ENCODE results near the gene ZFP92. TPM values are rescaled to one million over a fixed set of nuclear protein-coding genes. Genes with fewer than 3 reads are reported as not detected.

Gene ZFP92
- polyA plus RNA-seq, 1 donor (not counting 4 experiments of a cell fraction or from before 2014, with no cell fraction given) = 0.64 TPM

DNA sequence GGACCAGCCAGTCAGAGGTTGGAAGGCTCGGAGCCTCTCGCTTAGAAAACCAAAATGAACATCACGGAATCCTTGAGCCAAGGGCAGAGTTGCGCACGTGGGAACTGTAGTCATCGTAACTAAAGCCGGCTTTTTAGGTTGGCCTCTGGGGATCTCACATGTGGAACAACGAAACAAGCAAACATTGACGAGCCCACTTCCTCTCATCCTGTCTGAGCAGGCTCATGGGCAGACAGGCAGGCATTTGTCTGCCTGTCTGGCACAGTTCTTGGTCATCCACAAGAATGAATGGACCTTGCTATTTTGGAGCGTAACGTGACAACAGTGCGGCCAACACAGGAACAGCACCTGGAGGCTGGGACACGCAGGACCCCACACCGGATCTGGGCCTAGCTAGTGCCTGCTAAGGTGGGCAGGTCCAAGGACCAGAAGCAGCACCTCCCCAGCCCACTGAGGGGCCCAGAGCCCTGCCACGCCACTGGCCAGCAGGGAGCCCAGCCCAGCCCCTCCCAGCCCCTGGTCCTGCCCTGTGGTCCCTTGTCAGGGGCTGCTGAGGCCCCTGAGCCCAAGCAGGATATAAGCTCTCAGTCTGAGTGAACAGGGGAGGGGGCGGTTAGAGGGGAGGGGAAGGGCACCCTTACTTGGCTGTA, 43.8 kb downstream of the ZFP92 start:
- H3K27ac ChIP-seq (ENCODE audit: control insufficient read depth, insufficient read depth, low read length) = no peak overlapping the region
- H4K20me1 ChIP-seq (ENCODE audit: control insufficient read depth, extremely low read depth, insufficient read depth, low read length) = no peaks in the 10 kb centered on the region
- peaks cover 0 to 3% of the 10 kb centered on the region in 2 experiments for H3K36me3 ChIP-seq (ENCODE audit: control insufficient read depth in 2 of 2, extremely low read depth in 1 of 2, insufficient read depth in 2 of 2, low read length in 2 of 2)
- H3K27me3 ChIP-seq (ENCODE audit: control insufficient read depth, extremely low read depth, insufficient read depth, low read length) = no peaks in the 10 kb centered on the region
- no peak overlapping the region for H2AFZ ChIP-seq (ENCODE audit: control insufficient read depth, low read length)
- H3K4me3 ChIP-seq (ENCODE audit: control insufficient read depth in 2 of 3, extremely low read depth in 1 of 3, insufficient read depth in 2 of 3, low read depth in 1 of 3, low read length in 3 of 3) = no peak overlapping the region
- no peak overlapping the region for H3K9ac ChIP-seq (ENCODE audit: control insufficient read depth, extremely low read depth, insufficient read depth, low read length)
- DNase-seq (ENCODE audit: low read depth, low spot score) = no peak
- TF ChIP-seq EZH2 (IDR thresholded peaks at IDR 0.05; ENCODE audit: low read length) = no peak
- TF ChIP-seq, protein P1, sequence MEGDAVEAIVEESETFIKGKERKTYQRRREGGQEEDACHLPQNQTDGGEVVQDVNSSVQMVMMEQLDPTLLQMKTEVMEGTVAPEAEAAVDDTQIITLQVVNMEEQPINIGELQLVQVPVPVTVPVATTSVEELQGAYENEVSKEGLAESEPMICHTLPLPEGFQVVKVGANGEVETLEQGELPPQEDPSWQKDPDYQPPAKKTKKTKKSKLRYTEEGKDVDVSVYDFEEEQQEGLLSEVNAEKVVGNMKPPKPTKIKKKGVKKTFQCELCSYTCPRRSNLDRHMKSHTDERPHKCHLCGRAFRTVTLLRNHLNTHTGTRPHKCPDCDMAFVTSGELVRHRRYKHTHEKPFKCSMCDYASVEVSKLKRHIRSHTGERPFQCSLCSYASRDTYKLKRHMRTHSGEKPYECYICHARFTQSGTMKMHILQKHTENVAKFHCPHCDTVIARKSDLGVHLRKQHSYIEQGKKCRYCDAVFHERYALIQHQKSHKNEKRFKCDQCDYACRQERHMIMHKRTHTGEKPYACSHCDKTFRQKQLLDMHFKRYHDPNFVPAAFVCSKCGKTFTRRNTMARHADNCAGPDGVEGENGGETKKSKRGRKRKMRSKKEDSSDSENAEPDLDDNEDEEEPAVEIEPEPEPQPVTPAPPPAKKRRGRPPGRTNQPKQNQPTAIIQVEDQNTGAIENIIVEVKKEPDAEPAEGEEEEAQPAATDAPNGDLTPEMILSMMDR (optimal IDR thresholded peaks at IDR 0.05 in 1 of 3, IDR thresholded peaks at IDR 0.05 in 1 of 3, conservative IDR thresholded peaks at IDR 0.05 in 1 of 3; ENCODE audit: extremely low read depth in 1 of 3, insufficient read depth in 2 of 3, low read length in 3 of 3) = no peak
- H3K4me1 ChIP-seq (ENCODE audit: control insufficient read depth, extremely low read depth, insufficient read depth, low read length) = peaks cover under 1% of the 10 kb centered on the region
- no peak for FAIRE-seq
- H3K79me2 ChIP-seq (ENCODE audit: control insufficient read depth, insufficient read depth, low read length) = no peaks in the 10 kb centered on the region
- H3K9me3 ChIP-seq (ENCODE audit: control insufficient read depth, low read depth, low read length) = no peaks in the 10 kb centered on the region
- no peak overlapping the region for H3K4me2 ChIP-seq (ENCODE audit: control insufficient read depth, extremely low read depth, insufficient read depth, low read depth, low read length)
- H3K9me1 ChIP-seq (ENCODE audit: control insufficient read depth, extremely low read depth, insufficient read depth, low read length) = no peaks in the 10 kb centered on the region
- dilution Hi-C loops (cut with MboI; ENCODE audit: extremely low pct_ligation_motif_present, low sequenced_read_pairs) = no loop called here

DNA sequence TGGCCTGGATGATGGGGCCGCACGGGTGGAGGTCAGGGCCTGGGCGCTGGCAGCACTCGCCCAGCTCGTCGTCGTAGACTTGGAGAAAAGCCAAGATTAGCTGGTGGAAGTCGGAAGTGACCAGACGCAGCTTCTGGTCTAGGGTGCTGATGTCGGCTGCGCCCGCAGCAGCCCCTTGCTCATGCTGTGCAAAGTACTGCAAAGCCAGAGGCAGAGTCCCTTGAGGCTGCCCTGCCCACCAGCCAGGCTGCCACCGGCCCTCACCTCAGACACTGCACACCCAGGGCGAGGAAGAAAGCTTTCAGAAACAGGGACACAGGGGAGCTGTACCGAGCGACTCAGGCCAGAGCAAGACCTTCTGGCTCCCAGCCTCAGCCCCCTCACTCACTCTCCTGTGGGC, 44.3 kb downstream of the ZFP92 start:
- no peak overlapping the region for H3K9ac ChIP-seq (ENCODE audit: control insufficient read depth, extremely low read depth, insufficient read depth, low read length)
- H3K36me3 ChIP-seq (ENCODE audit: control insufficient read depth in 2 of 2, extremely low read depth in 1 of 2, insufficient read depth in 2 of 2, low read length in 2 of 2) = peaks cover 0 to 3% of the 10 kb centered on the region in 2 experiments
- no peaks in the 10 kb centered on the region for H3K9me3 ChIP-seq (ENCODE audit: control insufficient read depth, low read depth, low read length)
- TF ChIP-seq, protein P1 (optimal IDR thresholded peaks at IDR 0.05 in 1 of 3, IDR thresholded peaks at IDR 0.05 in 1 of 3, conservative IDR thresholded peaks at IDR 0.05 in 1 of 3; ENCODE audit: extremely low read depth in 1 of 3, insufficient read depth in 2 of 3, low read length in 3 of 3) = no peak
- no peak for TF ChIP-seq EZH2 (IDR thresholded peaks at IDR 0.05; ENCODE audit: low read length)
- no peaks in the 10 kb centered on the region for H3K27me3 ChIP-seq (ENCODE audit: control insufficient read depth, extremely low read depth, insufficient read depth, low read length)
- no peaks in the 10 kb centered on the region for H3K79me2 ChIP-seq (ENCODE audit: control insufficient read depth, insufficient read depth, low read length)
- H3K27ac ChIP-seq (ENCODE audit: control insufficient read depth, insufficient read depth, low read length) = no peak overlapping the region
- dilution Hi-C loops (cut with MboI; ENCODE audit: extremely low pct_ligation_motif_present, low sequenced_read_pairs) = no loop called here
- H2AFZ ChIP-seq (ENCODE audit: control insufficient read depth, low read length) = no peak overlapping the region
- FAIRE-seq (no peak), DNase-seq (ENCODE audit: low read depth, low spot score) (no peak)
- peaks cover 2% of the 10 kb centered on the region for H3K4me1 ChIP-seq (ENCODE audit: control insufficient read depth, extremely low read depth, insufficient read depth, low read length)
- H4K20me1 ChIP-seq (ENCODE audit: control insufficient read depth, extremely low read depth, insufficient read depth, low read length) = no peaks in the 10 kb centered on the region
- no peaks in the 10 kb centered on the region for H3K9me1 ChIP-seq (ENCODE audit: control insufficient read depth, extremely low read depth, insufficient read depth, low read length)
- H3K4me3 ChIP-seq (ENCODE audit: control insufficient read depth in 2 of 3, extremely low read depth in 1 of 3, insufficient read depth in 2 of 3, low read depth in 1 of 3, low read length in 3 of 3) = no peak overlapping the region
- H3K4me2 ChIP-seq (ENCODE audit: control insufficient read depth, extremely low read depth, insufficient read depth, low read depth, low read length) = no peak overlapping the region

All from keratinocyte (primary cell).